HG03095 (cell line): Measurements from ENCODE around the gene COL11A2.

Source experiments
- ATAC-seq: cut with Tn5 transposase; IDR thresholded peaks from one replicate; pipeline ENCODE4 v1.9.1; 2021; ENCODE audit warnings: moderate library complexity; ENCODE audit not compliant: unreplicated experiment

The COL11A2 gene

DNA sequence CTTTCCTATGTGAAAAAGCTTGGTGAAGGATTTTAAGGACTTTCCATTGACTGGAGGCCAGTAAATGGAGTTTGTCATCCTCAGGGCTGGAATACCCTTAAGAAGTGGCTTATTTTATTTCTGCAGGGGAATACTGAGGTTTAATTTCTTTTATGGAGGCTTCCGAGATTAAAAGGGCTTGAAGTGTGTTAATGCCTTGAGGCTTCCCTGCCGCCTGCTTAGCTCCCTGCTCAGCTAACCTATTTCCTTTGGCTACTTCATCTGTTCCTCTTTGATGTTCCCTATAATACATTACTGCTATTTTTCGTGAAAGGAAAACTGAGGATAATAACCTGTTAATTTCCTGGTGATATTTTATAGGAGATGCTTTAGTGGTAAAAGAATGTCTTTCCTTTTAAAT is 72.3 kb downstream of the COL11A2 start:
- no peak for ATAC-seq

DNA sequence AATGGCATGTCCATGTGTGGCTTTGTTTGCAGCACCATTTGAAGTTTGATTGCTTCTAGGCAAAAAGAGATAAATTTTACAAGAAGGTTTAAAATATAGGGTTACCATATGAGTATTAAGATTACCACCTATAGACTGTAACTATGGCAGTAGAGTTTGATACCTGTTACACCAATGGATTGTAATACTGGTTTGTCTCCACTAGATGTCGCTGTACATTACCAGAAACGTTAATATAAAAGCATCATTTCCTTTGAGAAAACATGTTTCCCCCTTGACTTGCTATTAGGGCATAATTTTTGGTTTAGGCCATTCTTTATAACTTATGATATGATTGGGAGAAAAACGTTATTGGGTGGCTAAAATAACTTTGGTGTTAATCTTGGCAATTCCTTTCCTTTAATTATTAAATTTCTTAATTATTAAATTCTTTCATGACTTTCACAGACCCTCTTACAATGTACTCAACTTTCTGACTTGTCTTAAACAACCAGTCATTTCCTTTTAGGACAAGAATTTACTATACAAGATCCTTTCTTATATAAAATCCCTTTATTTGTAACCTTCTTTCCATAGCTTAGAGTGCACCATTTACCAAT is 73.6 kb downstream of the COL11A2 start:
- no peak for ATAC-seq

DNA sequence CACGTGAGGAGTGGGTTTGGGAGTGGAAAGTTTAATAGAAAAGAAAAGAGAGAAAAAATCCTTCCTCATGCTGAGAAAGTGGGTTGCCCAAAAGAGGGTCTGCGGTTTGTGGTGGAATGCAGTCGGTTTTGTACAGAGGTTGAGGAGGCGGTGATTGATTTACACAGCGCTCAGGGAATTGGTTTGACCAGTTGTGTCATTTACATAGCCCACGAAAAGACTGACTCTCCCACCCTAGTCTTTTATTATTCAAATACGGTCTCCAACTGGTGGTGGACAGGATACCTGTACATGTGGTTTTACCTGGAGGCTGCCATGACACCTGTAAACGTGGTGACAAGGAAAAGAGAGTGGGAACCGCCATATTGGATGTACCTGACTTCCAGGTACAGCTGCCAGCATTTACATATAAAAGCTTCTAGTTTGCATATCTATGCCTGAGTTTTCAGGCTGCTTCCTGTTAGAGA is 74.4 kb downstream of the COL11A2 start:
- ATAC-seq, result no peak

DNA sequence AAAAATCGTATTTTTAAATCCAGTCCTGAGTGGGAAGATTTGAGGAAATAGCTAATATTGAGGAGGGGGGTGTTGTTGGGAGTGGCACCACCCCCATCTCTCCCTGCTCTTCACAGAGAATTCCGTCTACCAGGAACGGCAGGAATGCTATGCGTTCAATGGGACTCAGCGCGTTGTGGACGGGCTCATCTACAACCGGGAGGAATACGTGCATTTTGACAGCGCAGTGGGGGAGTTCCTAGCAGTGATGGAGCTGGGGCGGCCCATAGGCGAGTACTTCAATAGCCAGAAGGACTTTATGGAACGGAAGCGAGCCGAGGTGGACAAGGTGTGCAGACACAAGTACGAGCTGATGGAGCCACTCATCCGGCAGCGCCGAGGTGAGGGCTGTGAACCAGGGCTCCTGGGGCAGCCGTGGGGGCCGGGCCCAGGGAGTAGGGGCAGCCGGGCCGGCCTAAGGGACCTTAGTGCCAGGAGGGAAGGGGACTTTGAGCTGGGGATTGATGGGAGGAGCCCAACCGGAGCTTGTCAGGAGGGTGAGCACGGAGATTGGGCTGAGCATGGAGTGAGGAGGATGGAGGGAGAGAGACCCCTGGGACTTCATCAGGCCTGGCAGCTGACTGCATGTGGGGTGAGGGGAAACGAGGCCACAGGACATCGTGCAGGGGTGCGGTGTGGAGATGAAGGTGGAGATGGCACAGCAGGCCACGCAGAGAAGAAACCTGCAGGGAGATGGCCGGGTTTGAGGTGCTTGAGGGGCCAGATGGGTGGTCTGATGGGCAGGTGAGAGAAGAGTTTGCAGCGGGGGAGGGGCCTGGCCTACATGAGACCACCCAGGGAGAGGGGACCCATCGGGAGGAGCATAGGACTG is 75.2 kb downstream of the COL11A2 start:
- ATAC-seq, result no peak

DNA sequence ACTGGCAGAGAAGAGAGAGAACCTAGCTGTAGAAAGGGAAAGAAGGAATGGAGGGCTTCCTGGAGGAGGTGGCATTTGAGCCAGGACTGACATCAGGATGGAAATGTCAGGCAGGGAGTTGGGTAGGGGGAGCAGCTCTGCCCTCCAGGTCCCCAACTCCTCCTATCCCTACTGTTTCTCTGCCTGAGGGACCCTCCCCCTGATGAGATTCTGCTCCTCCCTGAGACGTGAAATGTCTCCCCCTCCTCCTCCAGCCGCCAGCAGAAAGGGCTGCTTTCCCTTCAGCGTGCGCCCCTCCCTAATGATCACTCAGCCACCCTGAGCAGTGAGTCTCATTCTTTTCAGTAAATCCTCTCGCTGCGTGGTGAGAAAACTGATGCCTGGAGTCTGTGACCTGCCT is 75.8 kb downstream of the COL11A2 start:
- no peak for ATAC-seq

DNA sequence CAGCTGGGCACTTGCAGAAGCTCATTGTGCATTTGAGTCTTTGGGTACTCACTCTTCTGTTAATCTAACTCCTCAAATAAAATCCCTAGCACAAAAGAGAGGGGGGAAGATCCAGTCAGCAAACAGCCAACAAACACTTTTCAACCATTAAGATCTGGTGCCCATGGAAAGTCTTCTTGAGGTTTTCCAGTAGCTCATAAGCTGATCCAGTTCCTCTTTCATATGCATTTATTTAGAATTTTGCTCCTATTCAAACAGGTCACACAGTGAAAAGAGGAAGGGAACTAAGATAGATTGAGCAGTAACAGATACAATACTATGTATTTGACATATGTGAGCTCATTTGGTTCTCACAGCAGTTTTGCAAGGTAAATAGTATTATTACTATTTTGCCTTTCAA is 77.9 kb downstream of the COL11A2 start:
- ATAC-seq, result no peak

DNA sequence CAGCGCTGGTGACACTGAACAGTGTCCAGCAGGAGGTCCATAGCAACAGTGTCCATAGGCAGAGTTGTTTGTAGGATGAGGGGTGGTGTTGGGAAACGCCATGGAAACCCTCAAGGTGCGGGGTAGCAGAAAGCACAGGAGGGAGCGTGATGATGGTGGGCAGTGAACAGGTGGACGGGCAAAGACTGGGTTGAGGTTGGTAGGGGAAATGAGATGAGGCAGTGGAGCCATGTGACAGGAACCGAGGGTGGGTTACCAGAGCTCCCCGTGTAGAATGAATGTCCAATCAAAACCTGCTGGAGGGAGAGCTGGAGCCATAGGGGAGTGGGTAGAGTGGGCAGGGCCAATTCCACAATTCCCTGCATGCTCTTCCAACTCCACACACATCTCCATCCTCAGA is 78.5 kb downstream of the COL11A2 start:
- no peak for ATAC-seq
